Esophagus squamous epithelium (tissue), 4 donors: ENCODE data around the gene ERCC4.

Experiments used
- POLR2A ChIP-seq, 4 donors: fragments of 450-650 bp; IDR thresholded peaks; one replicate each; pipeline ENCODE4 v1.6.1; 2017; ENCODE audit warnings: antibody characterized with exemption in 4 of 4, mild to moderate bottlenecking in 4 of 4, moderate library complexity in 3 of 4
- TF ChIP-seq, protein P1 (sequence below), 6 experiments: fragments of 450-650 bp in 4 of 6; fragments of 200-600 bp in 2 of 6; sonication (generic) in 2 of 6; IDR thresholded peaks; one replicate each; pipeline ENCODE4 v1.5.1; 2016 to 2019; ENCODE audit warnings: antibody characterized with exemption in 6 of 6, mild to moderate bottlenecking in 4 of 6, moderate library complexity in 4 of 6

DNA sequence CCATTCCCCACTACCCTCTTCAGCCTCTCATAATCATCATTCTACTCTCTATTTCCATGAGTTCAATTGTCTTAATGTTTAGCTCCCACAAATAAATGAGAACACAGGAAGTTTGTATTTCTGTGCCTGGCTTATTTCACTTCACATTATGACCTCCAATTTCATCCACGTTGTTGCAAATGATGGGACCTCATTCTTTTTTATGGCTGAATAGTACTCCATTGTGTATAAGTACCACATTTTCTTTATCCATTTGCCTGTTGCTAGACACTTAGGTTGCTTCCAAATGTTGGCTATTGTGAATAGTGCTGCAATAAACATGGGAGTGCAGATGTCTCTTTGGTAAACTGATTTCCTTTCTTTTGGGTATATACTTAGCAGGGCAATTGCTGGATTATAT is 42.3 kb downstream of the ERCC4 start:
- TF ChIP-seq, protein P1, sequence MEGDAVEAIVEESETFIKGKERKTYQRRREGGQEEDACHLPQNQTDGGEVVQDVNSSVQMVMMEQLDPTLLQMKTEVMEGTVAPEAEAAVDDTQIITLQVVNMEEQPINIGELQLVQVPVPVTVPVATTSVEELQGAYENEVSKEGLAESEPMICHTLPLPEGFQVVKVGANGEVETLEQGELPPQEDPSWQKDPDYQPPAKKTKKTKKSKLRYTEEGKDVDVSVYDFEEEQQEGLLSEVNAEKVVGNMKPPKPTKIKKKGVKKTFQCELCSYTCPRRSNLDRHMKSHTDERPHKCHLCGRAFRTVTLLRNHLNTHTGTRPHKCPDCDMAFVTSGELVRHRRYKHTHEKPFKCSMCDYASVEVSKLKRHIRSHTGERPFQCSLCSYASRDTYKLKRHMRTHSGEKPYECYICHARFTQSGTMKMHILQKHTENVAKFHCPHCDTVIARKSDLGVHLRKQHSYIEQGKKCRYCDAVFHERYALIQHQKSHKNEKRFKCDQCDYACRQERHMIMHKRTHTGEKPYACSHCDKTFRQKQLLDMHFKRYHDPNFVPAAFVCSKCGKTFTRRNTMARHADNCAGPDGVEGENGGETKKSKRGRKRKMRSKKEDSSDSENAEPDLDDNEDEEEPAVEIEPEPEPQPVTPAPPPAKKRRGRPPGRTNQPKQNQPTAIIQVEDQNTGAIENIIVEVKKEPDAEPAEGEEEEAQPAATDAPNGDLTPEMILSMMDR (IDR thresholded peaks at IDR 0.05), result no peak
- no peak for TF ChIP-seq POLR2A (IDR thresholded peaks at IDR 0.05)
